H1 (cell line): ENCODE measurements around the gene WNT3A. TPM values are rescaled to one million over a fixed set of nuclear protein-coding genes. Genes with fewer than 3 reads are reported as not detected.

Experiments used
- CTCF ChIA-PET: fragments of 300-600 bp; sonication (Branson Sonifier 250); formaldehyde crosslinking; loops from one replicate; lab custom pipeline; 2021; ENCODE audit not compliant: partially characterized antibody; lab: Charles Lee
- POLR2A ChIA-PET: fragments of 300-600 bp; sonication (Branson Sonifier 250); formaldehyde crosslinking; loops from one replicate; lab custom pipeline; 2021; ENCODE audit warnings: inconsistent platforms; ENCODE audit not compliant: partially characterized antibody; lab: Charles Lee
- DNase-seq, 2 experiments: peaks; one replicate each; pipeline versions ENCODE4 v3.0.0 to v3.0.0-alpha.2; 2010 to 2022; ENCODE audit warnings: low spot score in 2 of 2, low read depth in 1 of 2, mixed read lengths in 1 of 2
- FAIRE-seq: peaks from 2 replicates; lab custom pipeline; 2011; peaks lifted over from hg19 to GRCh38; lab: Jason Lieb, UNC
- H2AFZ ChIP-seq: 2 replicates; pipeline ENCODE4 v1.8.1; 2012; ENCODE audit warnings: low read length, inconsistent platforms
- H2AK5ac ChIP-seq: 2 replicates; pipeline ENCODE4 v1.6.1; 2013; ENCODE audit warnings: low read depth, low read length
- H2BK120ac ChIP-seq: replicated peaks from 2 replicates; pipeline ENCODE3; 2013; ENCODE audit warnings: low read depth, low read length, inconsistent platforms
- H2BK12ac ChIP-seq: 2 replicates; pipeline ENCODE4 v1.6.1; 2013; ENCODE audit warnings: low read depth, low read length
- H2BK15ac ChIP-seq: 2 replicates; pipeline ENCODE4 v1.6.1; 2013; ENCODE audit warnings: low read length
- H2BK20ac ChIP-seq: 2 replicates; pipeline ENCODE4 v1.6.1; 2013; ENCODE audit warnings: low read length
- H2BK5ac ChIP-seq: 2 replicates; pipeline ENCODE4 v1.6.1; 2013; ENCODE audit warnings: low read depth, low read length
- H3K14ac ChIP-seq: 2 replicates; pipeline ENCODE4 v1.6.1; 2013; ENCODE audit warnings: inconsistent platforms; ENCODE audit not compliant: insufficient read length
- H3K18ac ChIP-seq: 2 replicates; pipeline ENCODE4 v1.6.1; 2013; ENCODE audit warnings: low read length; ENCODE audit errors: extremely low read depth
- H3K23ac ChIP-seq: 2 replicates; pipeline ENCODE4 v1.6.1; 2013; ENCODE audit warnings: inconsistent platforms; ENCODE audit not compliant: insufficient read length
- H3K23me2 ChIP-seq: 2 replicates; pipeline ENCODE4 v1.6.1; 2013; ENCODE audit warnings: low read depth, low read length
- H3K27ac ChIP-seq: 2 replicates; pipeline ENCODE4 v1.6.1; 2011; ENCODE audit warnings: low read depth, low read length, inconsistent platforms
- H3K27me3 ChIP-seq, 4 experiments: replicated peaks in 1 of 4; 1 replicate in 1 of 4; 2 replicates in 3 of 4; pipeline versions ENCODE4 v1.6.1 to v1.8.1; 2011 to 2013; ENCODE audit warnings: low read length in 3 of 4, mild to moderate bottlenecking in 3 of 4, inconsistent platforms in 2 of 4, mixed read lengths in 2 of 4, moderate library complexity in 1 of 4; ENCODE audit not compliant: control insufficient read depth in 3 of 4, insufficient read depth in 3 of 4; ENCODE audit errors: extremely low read depth in 1 of 4
- H3K36me3 ChIP-seq, 4 experiments: 2 replicates each; pipeline versions ENCODE4 v1.6.1 to v1.8.1; 2011 to 2013; ENCODE audit warnings: mild to moderate bottlenecking in 4 of 4, low read length in 3 of 4, moderate library complexity in 2 of 4, control low read depth in 1 of 4, inconsistent platforms in 1 of 4; ENCODE audit not compliant: insufficient read depth in 4 of 4, control insufficient read depth in 2 of 4
- H3K4ac ChIP-seq: replicated peaks from 2 replicates; pipeline ENCODE3; 2013; ENCODE audit warnings: low read length, low read depth, mixed read lengths, inconsistent platforms; ENCODE audit not compliant: insufficient read length
- H3K4me1 ChIP-seq, 4 experiments: replicated peaks in 1 of 4; 1 replicate in 1 of 4; 2 replicates in 3 of 4; pipeline versions ENCODE4 v1.6.1 to v1.8.1; 2011 to 2013; ENCODE audit warnings: low read length in 3 of 4, inconsistent platforms in 2 of 4, mixed read lengths in 1 of 4; ENCODE audit not compliant: insufficient read depth in 4 of 4, control insufficient read depth in 3 of 4
- H3K4me2 ChIP-seq, 2 experiments: 2 replicates each; pipeline versions ENCODE4 v1.6.1 to v1.8.1; 2011 to 2013; ENCODE audit warnings: low read depth in 2 of 2, low read length in 2 of 2, control low read depth in 1 of 2, inconsistent platforms in 1 of 2, mild to moderate bottlenecking in 1 of 2; ENCODE audit not compliant: insufficient read depth in 1 of 2
- H3K4me3 ChIP-seq, 4 experiments: fragments of 200-600, 300-600 bp in 1 of 4; sonication (generic), shearing (Covaris generic), sonication (Bioruptor Twin) in 1 of 4; 2 replicates each; pipeline versions ENCODE4 v1.5.1 to v1.8.1; 2011 to 2016; ENCODE audit warnings: low read length in 4 of 4, low read depth in 3 of 4, control low read depth in 2 of 4, inconsistent platforms in 2 of 4, mild to moderate bottlenecking in 2 of 4, mixed read lengths in 1 of 4, moderate library complexity in 1 of 4; ENCODE audit not compliant: insufficient read depth in 2 of 4; ENCODE audit errors: extremely low read depth in 1 of 4
- H3K56ac ChIP-seq: replicated peaks from 2 replicates; pipeline ENCODE3; 2013; ENCODE audit warnings: low read depth, mild to moderate bottlenecking, mixed read lengths, low read length, inconsistent platforms; ENCODE audit not compliant: insufficient read length
- H3K79me1 ChIP-seq: 2 replicates; pipeline ENCODE4 v1.6.1; 2013; ENCODE audit warnings: low read depth, low read length, control low read depth
- H3K79me2 ChIP-seq, 2 experiments: 2 replicates each; pipeline versions ENCODE4 v1.6.1 to v1.8.1; 2012 to 2013; ENCODE audit warnings: low read length in 2 of 2, mild to moderate bottlenecking in 2 of 2, inconsistent platforms in 1 of 2; ENCODE audit not compliant: insufficient read depth in 2 of 2, control insufficient read depth in 1 of 2
- H3K9ac ChIP-seq, 4 experiments: replicated peaks in 1 of 4; 1 replicate in 1 of 4; 2 replicates in 3 of 4; pipeline versions ENCODE4 v1.6.1 to v1.8.1; 2011 to 2013; ENCODE audit warnings: low read depth in 3 of 4, low read length in 3 of 4, control low read depth in 2 of 4, mild to moderate bottlenecking in 2 of 4, moderate library complexity in 2 of 4, inconsistent platforms in 1 of 4; ENCODE audit errors: extremely low read depth in 1 of 4
- H3K9me3 ChIP-seq, 2 experiments: 2 replicates each; pipeline versions ENCODE4 v1.6.1 to v1.8.1; 2012 to 2013; ENCODE audit warnings: mild to moderate bottlenecking in 2 of 2, moderate library complexity in 2 of 2, control low read depth in 1 of 2, inconsistent platforms in 1 of 2, low read depth in 1 of 2, low read length in 1 of 2, mixed read lengths in 1 of 2; ENCODE audit not compliant: insufficient read depth in 2 of 2
- H4K20me1 ChIP-seq, 2 experiments: replicated peaks in 1 of 2; 2 replicates each; pipeline versions ENCODE3 to v1.8.1; 2011 to 2013; ENCODE audit warnings: inconsistent platforms in 2 of 2, low read length in 2 of 2, mild to moderate bottlenecking in 1 of 2; ENCODE audit not compliant: insufficient read depth in 2 of 2, control insufficient read depth in 1 of 2
- H4K5ac ChIP-seq: 2 replicates; pipeline ENCODE4 v1.6.1; 2013; ENCODE audit warnings: low read length, low read depth, mixed read lengths, inconsistent platforms; ENCODE audit not compliant: insufficient read length
- H4K8ac ChIP-seq: 2 replicates; pipeline ENCODE4 v1.8.0; 2013; ENCODE audit warnings: mild to moderate bottlenecking, moderate library complexity, low read length, inconsistent platforms; ENCODE audit not compliant: insufficient read depth; ENCODE audit errors: extremely low read depth
- H4K91ac ChIP-seq: replicated peaks from 2 replicates; pipeline ENCODE3; 2013; ENCODE audit warnings: low read length, mixed read lengths, inconsistent platforms; ENCODE audit not compliant: insufficient read length
- ATF2 ChIP-seq: IDR thresholded peaks from 2 replicates; pipeline ENCODE4 v1.6.1; 2012; ENCODE audit warnings: low read length, inconsistent platforms
- BCL11A ChIP-seq, 2 experiments: IDR thresholded peaks; one replicate each; pipeline ENCODE4 v1.6.1; 2011; ENCODE audit warnings: low read depth in 2 of 2, low read length in 2 of 2, mild to moderate bottlenecking in 2 of 2
- CHD1 ChIP-seq: IDR thresholded peaks from 2 replicates; pipeline ENCODE4 v1.6.1; 2012; ENCODE audit warnings: low read depth, low read length, improper control_type of control experiment
- CTBP2 ChIP-seq: IDR thresholded peaks from 2 replicates; pipeline ENCODE4 v1.7.0; 2011; ENCODE audit warnings: borderline replicate concordance, mild to moderate bottlenecking, moderate library complexity, mixed read lengths, low read length; ENCODE audit not compliant: insufficient read depth, insufficient read length
- EP300 ChIP-seq, 2 experiments: IDR thresholded peaks; 1 replicate in 1 of 2; 2 replicates in 1 of 2; pipeline ENCODE4 v1.6.1; 2011 to 2012; ENCODE audit warnings: low read depth in 2 of 2, low read length in 2 of 2, mild to moderate bottlenecking in 2 of 2, borderline replicate concordance in 1 of 2, inconsistent platforms in 1 of 2, moderate library complexity in 1 of 2
- GABPA ChIP-seq: IDR thresholded peaks from 2 replicates; pipeline ENCODE4 v1.6.1; 2011; ENCODE audit warnings: mild to moderate bottlenecking, low read length, moderate library complexity, borderline replicate concordance; ENCODE audit not compliant: insufficient read depth
- SIN3A ChIP-seq, 2 experiments: IDR thresholded peaks in 1 of 2; conservative IDR thresholded peaks in 1 of 2; 2 replicates each; pipeline ENCODE4 v1.6.1; 2011 to 2012; ENCODE audit warnings: low read length in 2 of 2, improper control_type of control experiment in 1 of 2, low read depth in 1 of 2, mild to moderate bottlenecking in 1 of 2
- WGBS, 2 experiments: shearing (Covaris generic) in 1 of 2; methylation state at CpG; one replicate each; pipeline versions ENCODE4 v1.1.6 to v1.1.7; 2013 to 2015; ENCODE audit warnings: low lambda C conversion rate in 2 of 2, mixed read lengths in 2 of 2, inconsistent platforms in 1 of 2, low coverage in 1 of 2, missing lambda C conversion rate in 1 of 2; ENCODE audit not compliant: insufficient replicate concordance in 2 of 2, insufficient coverage in 1 of 2, insufficient read length in 1 of 2; ENCODE audit errors: extremely low coverage in 1 of 2, missing lambda C conversion rate in 1 of 2; 5-methylcytosine and 5-hydroxymethylcytosine counted together
- polyA plus RNA-seq, 7 experiments: library from polyadenylated mRNA; depleted of rRNA in 3 of 7; stranded (reverse) in 5 of 7; unstranded in 2 of 7; fragments of >200 nt in 5 of 7; fragments of 200-250 nt in 2 of 7; gene quantifications; 1 replicate in 5 of 7; 2 replicates in 1 of 7; 4 replicates in 1 of 7; pipeline versions ENCODE4 v1.2.1 to v1.2.3, GENCODE V29; 2011 to 2013; ENCODE audit warnings: missing spikeins in 2 of 7, mixed read lengths in 2 of 7
- total RNA-seq: library from RNA; stranded (reverse); fragmentation: NEBNext Ultra II Directional; extraction: Animal tissue kit (Norgen Biotek cat#: 25700); gene quantifications from 2 replicates; pipeline ENCODE4 v1.2.1, GENCODE V29; 2021

WNT3A gene
- total and polyA plus RNA-seq, 2 of the 8 experiments (the other 6 are each of a cell fraction or from before 2014, with no cell fraction given): 0.08 to 0.19 TPM

- Histone ChIP-seq H3K79me1 (no peaks in the 10 kb centered on the region), H3K27ac (no peak overlapping the region), H3K4me2 (peak overlapping the region; percentile 47 to 73; a peak in 2 of 4 replicates), H2BK15ac (no peak overlapping the region), H3K27me3 (peaks cover 65 to 95% (median 88%) of the 10 kb centered on the region in 4 experiments), H3K36me3 (peaks cover 0 to 6% (median 0%) of the 10 kb centered on the region in 4 experiments; a peak in 1 of 8 replicates), H3K4me1 (peaks cover 0 to 38% (median 21%) of the 10 kb centered on the region in 4 experiments; a peak in 6 of 7 replicates), H4K5ac (no peak overlapping the region), H4K8ac (no peak overlapping the region; the same call in 1 of the 2 replicates), H3K23me2 (peaks cover 10% of the 10 kb centered on the region; the same call in 1 of the 2 replicates), H2BK5ac (no peak overlapping the region), H3K18ac (no peak overlapping the region), H3K56ac (no peak overlapping the region), H3K23ac (no peak overlapping the region), H2BK120ac (no peak overlapping the region), H3K9me3 (no peaks in the 10 kb centered on the region), H2AK5ac (no peak overlapping the region), H3K9ac (no peak overlapping the region), H3K14ac (no peak overlapping the region), H2BK12ac (no peak overlapping the region), H4K91ac (no peak overlapping the region), H4K20me1 (peaks cover 13 to 17% of the 10 kb centered on the region in 2 experiments), H2BK20ac (no peak overlapping the region), H3K4ac (no peak overlapping the region)
- DNase-seq (no peak), FAIRE-seq (no peak)
- CTCF ChIA-PET: interaction anchor here (0.7 to 1.7 kb wide), 4 partner anchors 13 to 463 kb away, joined by 3 to 8 read pairs (median 4); no protein-coding TSS in a partner anchor
- POLR2A ChIA-PET: no interaction called here
- TF ChIP-seq SIN3A (conservative IDR thresholded peaks at IDR 0.05 in 1 of 2, IDR thresholded peaks at IDR 0.05 in 1 of 2; ENCODE audit: low read depth in 1 of 2, low read length in 2 of 2): no peak
- TF ChIP-seq CTBP2: no peak
- TF ChIP-seq EP300 (IDR thresholded peaks at IDR 0.05; ENCODE audit: borderline replicate concordance in 1 of 2, low read depth in 2 of 2, low read length in 2 of 2): no peak
- no peak for TF ChIP-seq BCL11A (IDR thresholded peaks at IDR 0.05; ENCODE audit: low read depth in 2 of 2, low read length in 2 of 2)
- TF ChIP-seq CHD1: no peak
- TF ChIP-seq GABPA: no peak
- TF ChIP-seq ATF2: no peak
- TF ChIP-seq, all 59 proteins: peak for 0
- no peak overlapping the region; a peak in 2 of 8 replicates for H3K4me3 ChIP-seq
- no peaks in the 10 kb centered on the region for H3K79me2 ChIP-seq
- H2AFZ ChIP-seq: no peak overlapping the region
- WGBS, 2 experiments: 58% methylated on average over 8 of the region's 8 CpGs; no CpG with 5 or more reads in 1 of the 2 experiments
Measured at GRCh38 chr1:228009116-228009827, 2.5 kb downstream of the WNT3A start.
